IMR-90 (cell line): ENCODE measurements around the gene MECP2. TPM values are rescaled to one million over a fixed set of nuclear protein-coding genes. Genes with fewer than 3 reads are reported as not detected.

Experiments used
- ATAC-seq: fragments of 200-7000 bp; cut with Tn5 transposase; 2 replicates; pipeline ENCODE4 v1.9.1; 2020; ENCODE audit warnings: low read depth, mild to moderate bottlenecking, moderate library complexity
- BruUV-seq: library from RNA; stranded (reverse); fragments of 400-500 nt; replicated peaks from 2 replicates; lab custom pipeline; 2021; lab: Mats Ljungman, UMichigan
- CTCF ChIA-PET: fragments of 300-600 bp; formaldehyde crosslinking; extraction: SDS; loops from one replicate; lab custom pipeline; 2021; ENCODE audit warnings: antibody characterized with exemption; lab: Yijun Ruan, JAX
- POLR2A ChIA-PET: fragments of 300-600 bp; sonication (Branson Sonifier 250); formaldehyde crosslinking; loops from one replicate; lab custom pipeline; 2022; ENCODE audit warnings: antibody characterized with exemption; ENCODE audit not compliant: unreplicated experiment; lab: Charles Lee
- DNase-seq: peaks from one replicate; pipeline ENCODE4 v3.0.0; 2013
- H2AFZ ChIP-seq: replicated peaks from 2 replicates; pipeline ENCODE3; 2013; ENCODE audit warnings: low read length, mild to moderate bottlenecking; ENCODE audit not compliant: poor library complexity
- H2AK5ac ChIP-seq: 2 replicates; pipeline ENCODE4 v1.6.1; 2013; ENCODE audit warnings: low read depth, low read length, inconsistent platforms
- H2AK9ac ChIP-seq: replicated peaks from 2 replicates; pipeline ENCODE3; 2013; ENCODE audit warnings: mild to moderate bottlenecking, low read depth, low read length, moderate library complexity; ENCODE audit not compliant: poor library complexity
- H2BK120ac ChIP-seq: 2 replicates; pipeline ENCODE4 v1.6.1; 2013; ENCODE audit warnings: low read depth, low read length, inconsistent platforms
- H2BK15ac ChIP-seq: 3 replicates; pipeline ENCODE4 v1.6.1; 2013; ENCODE audit warnings: low read depth, low read length, inconsistent platforms
- H2BK20ac ChIP-seq: 2 replicates; pipeline ENCODE4 v1.6.1; 2013; ENCODE audit warnings: low read depth, mild to moderate bottlenecking, inconsistent platforms, low read length, moderate library complexity
- H2BK5ac ChIP-seq: 2 replicates; pipeline ENCODE4 v1.6.1; 2013; ENCODE audit warnings: mild to moderate bottlenecking, low read depth, low read length, inconsistent platforms; ENCODE audit not compliant: poor library complexity, severe bottlenecking
- H3K14ac ChIP-seq: replicated peaks from 2 replicates; pipeline ENCODE4 v1.6.1; 2013; ENCODE audit warnings: low read depth, low read length, inconsistent platforms
- H3K18ac ChIP-seq: 2 replicates; pipeline ENCODE4 v1.6.1; 2013; ENCODE audit warnings: low read depth, low read length, control low read depth
- H3K23ac ChIP-seq: 2 replicates; pipeline ENCODE4 v1.6.1; 2013; ENCODE audit warnings: low read depth, low read length, inconsistent platforms
- H3K27ac ChIP-seq: 2 replicates; pipeline ENCODE4 v1.5.1; 2013; ENCODE audit warnings: mild to moderate bottlenecking, control low read depth, low read length; ENCODE audit not compliant: insufficient read depth
- H3K27me3 ChIP-seq: 2 replicates; pipeline ENCODE4 v1.6.1; 2013; ENCODE audit warnings: low read length; ENCODE audit not compliant: control insufficient read depth, insufficient read depth
- H3K36me3 ChIP-seq: 2 replicates; pipeline ENCODE4 v1.6.1; 2013; ENCODE audit warnings: low read length, mixed read lengths; ENCODE audit not compliant: control insufficient read depth, insufficient read depth
- H3K4ac ChIP-seq: 2 replicates; pipeline ENCODE4 v1.6.1; 2013; ENCODE audit warnings: low read depth, low read length, inconsistent platforms
- H3K4me1 ChIP-seq: 2 replicates; pipeline ENCODE4 v1.6.1; 2013; ENCODE audit warnings: low read length, mixed read lengths; ENCODE audit not compliant: control insufficient read depth, insufficient read depth
- H3K4me2 ChIP-seq: 2 replicates; pipeline ENCODE4 v1.6.1; 2013; ENCODE audit warnings: low read depth, mild to moderate bottlenecking, control low read depth, low read length, moderate library complexity
- H3K4me3 ChIP-seq: 2 replicates; pipeline ENCODE4 v1.5.1; 2013; ENCODE audit warnings: low read depth, mild to moderate bottlenecking, control low read depth, low read length, moderate library complexity; ENCODE audit not compliant: insufficient read depth
- H3K56ac ChIP-seq: 2 replicates; pipeline ENCODE4 v1.6.1; 2013; ENCODE audit warnings: low read length, inconsistent platforms; ENCODE audit not compliant: insufficient read depth; ENCODE audit errors: extremely low read depth
- H3K79me1 ChIP-seq, 2 experiments: 2 replicates each; pipeline ENCODE4 v1.6.1; 2013; ENCODE audit warnings: low read length in 2 of 2, inconsistent platforms in 1 of 2, low read depth in 1 of 2
- H3K9ac ChIP-seq: 2 replicates; pipeline ENCODE4 v1.6.1; 2013; ENCODE audit warnings: low read depth, low read length, control low read depth
- H3K9me1 ChIP-seq: 2 replicates; pipeline ENCODE4 v1.6.1; 2013; ENCODE audit warnings: low read length, inconsistent platforms; ENCODE audit not compliant: insufficient read depth
- H3K9me3 ChIP-seq: 2 replicates; pipeline ENCODE4 v1.6.1; 2013; ENCODE audit warnings: low read length; ENCODE audit not compliant: control insufficient read depth, insufficient read depth
- H4K20me1 ChIP-seq: 2 replicates; pipeline ENCODE4 v1.6.1; 2013; ENCODE audit warnings: low read length, inconsistent platforms; ENCODE audit not compliant: insufficient read depth
- H4K5ac ChIP-seq: 2 replicates; pipeline ENCODE4 v1.6.1; 2013; ENCODE audit warnings: mild to moderate bottlenecking, low read depth, low read length, control low read depth
- H4K8ac ChIP-seq, 2 experiments: 2 replicates each; pipeline ENCODE4 v1.6.1; 2013; ENCODE audit warnings: low read depth in 2 of 2, low read length in 2 of 2, control low read depth in 1 of 2, inconsistent platforms in 1 of 2
- H4K91ac ChIP-seq: 2 replicates; pipeline ENCODE4 v1.6.1; 2013; ENCODE audit warnings: low read depth, low read length, inconsistent platforms; ENCODE audit not compliant: insufficient read depth
- BHLHE40 ChIP-seq: fragments of 150-350 bp; IDR thresholded peaks from 2 replicates; pipeline ENCODE4 v1.6.1; 2016; ENCODE audit warnings: mild to moderate bottlenecking, low read depth, low read length
- CEBPB ChIP-seq: IDR thresholded peaks from 2 replicates; pipeline ENCODE4 v1.6.1; 2012; ENCODE audit warnings: low read depth, low read length, improper control_type of control experiment
- CHD1 ChIP-seq: IDR thresholded peaks from 2 replicates; pipeline ENCODE4 v1.6.1; 2012; ENCODE audit warnings: low read depth, low read length, improper control_type of control experiment
- ELK1 ChIP-seq: fragments of 150-350 bp; IDR thresholded peaks from 2 replicates; pipeline ENCODE4 v1.6.1; 2016; ENCODE audit warnings: low read depth, mild to moderate bottlenecking, low read length, moderate library complexity, borderline replicate concordance
- FOS ChIP-seq: fragments of 150-350 bp; IDR thresholded peaks from 2 replicates; pipeline ENCODE4 v1.6.1; 2016; ENCODE audit warnings: low read depth, low read length
- MAFK ChIP-seq: IDR thresholded peaks from 2 replicates; pipeline ENCODE4 v1.6.1; 2012; ENCODE audit warnings: low read depth, low read length, improper control_type of control experiment
- MAZ ChIP-seq: IDR thresholded peaks from 2 replicates; pipeline ENCODE4 v1.6.1; 2012; ENCODE audit warnings: low read depth, mild to moderate bottlenecking, low read length, improper control_type of control experiment, moderate library complexity, borderline replicate concordance
- MXI1 ChIP-seq: IDR thresholded peaks from 2 replicates; pipeline ENCODE4 v1.6.1; 2012; ENCODE audit warnings: low read depth, mild to moderate bottlenecking, low read length, moderate library complexity, borderline replicate concordance
- NFE2L2 ChIP-seq: fragments of 150-350 bp; IDR thresholded peaks from 2 replicates; pipeline ENCODE4 v1.6.1; 2016; ENCODE audit warnings: low read depth, mild to moderate bottlenecking, low read length
- POLR2A ChIP-seq: IDR thresholded peaks from 2 replicates; pipeline ENCODE4 v1.6.1; 2012; ENCODE audit warnings: mild to moderate bottlenecking, low read depth, low read length
- RAD21 ChIP-seq: IDR thresholded peaks from 2 replicates; pipeline ENCODE4 v1.6.1; 2012; ENCODE audit warnings: low read length, improper control_type of control experiment
- RCOR1 ChIP-seq: IDR thresholded peaks from 2 replicates; pipeline ENCODE4 v1.6.1; 2012; ENCODE audit warnings: mild to moderate bottlenecking, low read length, improper control_type of control experiment; ENCODE audit not compliant: insufficient replicate concordance
- RFX5 ChIP-seq: IDR thresholded peaks from 2 replicates; pipeline ENCODE4 v1.8.0; 2012; ENCODE audit warnings: low read depth, mild to moderate bottlenecking, low read length, moderate library complexity
- SMC3 ChIP-seq: fragments of 150-350 bp; IDR thresholded peaks from 2 replicates; pipeline ENCODE4 v1.6.1; 2016; ENCODE audit warnings: low read depth, mild to moderate bottlenecking, antibody characterized with exemption, low read length, moderate library complexity
- USF2 ChIP-seq: fragments of 150-350 bp; IDR thresholded peaks from 2 replicates; pipeline ENCODE4 v1.6.1; 2017; ENCODE audit warnings: mild to moderate bottlenecking, antibody characterized with exemption, low read length, low read depth
- WGBS, 2 experiments: methylation state at CpG; one replicate each; pipeline versions ENCODE4 v1.1.5 to v1.1.7; 2013; ENCODE audit warnings: missing lambda C conversion rate in 2 of 2; ENCODE audit not compliant: insufficient read length in 1 of 2; ENCODE audit errors: extremely low coverage in 2 of 2; 5-methylcytosine and 5-hydroxymethylcytosine counted together
- dilution Hi-C: fragments of 300-500 bp; cut with HindIII; formaldehyde crosslinking; loops from one replicate; pipeline ENCODE4 v1.14.3; 2018; ENCODE audit warnings: low sequenced_read_pairs; ENCODE audit not compliant: unreplicated experiment
- in situ Hi-C: fragments of 300-500 bp; cut with MboI; formaldehyde crosslinking; loops from 3 replicates; pipeline ENCODE4 v1.14.3; 2019; ENCODE audit warnings: low sequenced_read_pairs, inconsistent platforms, mixed read lengths
- intact Hi-C: fragments of 100-400 bp; cut with micrococcal nuclease; formaldehyde crosslinking; loops from 2 replicates; pipeline ENCODE4 v1.10.0; 2022
- polyA plus RNA-seq, 3 experiments: library from polyadenylated mRNA; depleted of rRNA; stranded (reverse); fragments of >200 nt; gene quantifications; 2 replicates each; pipeline ENCODE4 v1.2.3, GENCODE V29; 2012; ENCODE audit warnings: low replicate concordance in 1 of 3
- total RNA-seq: library from RNA; depleted of rRNA; stranded (reverse); fragments of >200 nt; gene quantifications from 2 replicates; pipeline ENCODE4 v1.2.3, GENCODE V29; 2012
- TF ChIP-seq, protein P1 (sequence below): conservative IDR thresholded peaks from 2 replicates; pipeline ENCODE4 v1.5.1; 2012; ENCODE audit warnings: mild to moderate bottlenecking, low read depth, low read length, improper control_type of control experiment

The MECP2 gene
- total and polyA plus RNA-seq, 2 of the 4 experiments (the other 2 are of a cell fraction) = 8.4 to 10.1 TPM

DNA sequence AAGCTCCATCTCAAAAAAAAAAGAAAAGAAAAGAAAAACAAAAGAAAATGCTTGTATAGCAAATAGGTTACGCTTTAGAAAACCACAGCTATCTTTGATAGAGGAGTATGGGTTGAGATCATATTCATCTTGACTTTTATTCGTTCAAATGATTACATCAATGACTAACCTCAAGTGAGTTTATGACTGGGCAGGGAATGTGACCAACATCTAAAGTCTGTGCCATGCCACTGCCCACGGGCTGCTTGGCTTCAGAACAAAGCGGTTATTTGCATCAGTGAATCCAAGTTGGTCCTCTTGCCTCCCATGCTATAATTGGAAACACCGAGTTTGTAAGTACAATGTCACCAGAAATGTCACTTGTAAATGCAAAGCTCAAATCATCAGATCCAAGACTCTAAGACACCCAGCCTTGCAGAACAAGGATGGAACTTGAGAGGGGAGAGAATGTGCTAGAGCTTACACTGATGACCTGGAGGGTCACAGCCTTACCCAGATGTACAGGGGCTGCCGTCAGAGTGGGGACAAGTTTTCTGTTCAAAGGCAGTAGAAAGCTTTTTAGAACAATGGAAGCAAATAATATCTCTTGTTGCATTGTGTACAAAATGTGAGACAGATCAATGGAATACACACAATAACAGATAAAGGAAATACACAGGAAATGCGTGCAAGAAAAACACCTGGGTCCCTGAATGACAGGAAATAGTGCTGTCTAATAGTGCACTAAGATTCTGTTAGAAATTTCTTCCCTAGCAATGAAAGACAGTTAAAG, 38.1 kb upstream of the MECP2 start:
- no peak overlapping the region for H2AFZ ChIP-seq
- 0 out of 2 replicates have a peak, but pooled peaks cover 4% of the 10 kb centered on the region for H3K9me3 ChIP-seq
- BruUV-seq = no TSS peak
- in situ Hi-C loops = no loop called here
- H4K20me1 ChIP-seq = no peaks in the 10 kb centered on the region
- H4K5ac ChIP-seq = no peak overlapping the region
- no peak overlapping the region for H3K14ac ChIP-seq
- no peak overlapping the region for H3K27ac ChIP-seq
- TF ChIP-seq USF2 = no peak
- TF ChIP-seq RCOR1 = no peak
- no peak for TF ChIP-seq MXI1
- no peak for TF ChIP-seq ELK1
- no peak for TF ChIP-seq SMC3
- no peak for TF ChIP-seq NFE2L2
- no peak for TF ChIP-seq CEBPB
- TF ChIP-seq FOS = no peak
- no peak for TF ChIP-seq RAD21
- no peak for TF ChIP-seq CHD1
- no peak for TF ChIP-seq POLR2A
- TF ChIP-seq MAZ = no peak
- TF ChIP-seq MAFK = no peak
- TF ChIP-seq, protein P1, sequence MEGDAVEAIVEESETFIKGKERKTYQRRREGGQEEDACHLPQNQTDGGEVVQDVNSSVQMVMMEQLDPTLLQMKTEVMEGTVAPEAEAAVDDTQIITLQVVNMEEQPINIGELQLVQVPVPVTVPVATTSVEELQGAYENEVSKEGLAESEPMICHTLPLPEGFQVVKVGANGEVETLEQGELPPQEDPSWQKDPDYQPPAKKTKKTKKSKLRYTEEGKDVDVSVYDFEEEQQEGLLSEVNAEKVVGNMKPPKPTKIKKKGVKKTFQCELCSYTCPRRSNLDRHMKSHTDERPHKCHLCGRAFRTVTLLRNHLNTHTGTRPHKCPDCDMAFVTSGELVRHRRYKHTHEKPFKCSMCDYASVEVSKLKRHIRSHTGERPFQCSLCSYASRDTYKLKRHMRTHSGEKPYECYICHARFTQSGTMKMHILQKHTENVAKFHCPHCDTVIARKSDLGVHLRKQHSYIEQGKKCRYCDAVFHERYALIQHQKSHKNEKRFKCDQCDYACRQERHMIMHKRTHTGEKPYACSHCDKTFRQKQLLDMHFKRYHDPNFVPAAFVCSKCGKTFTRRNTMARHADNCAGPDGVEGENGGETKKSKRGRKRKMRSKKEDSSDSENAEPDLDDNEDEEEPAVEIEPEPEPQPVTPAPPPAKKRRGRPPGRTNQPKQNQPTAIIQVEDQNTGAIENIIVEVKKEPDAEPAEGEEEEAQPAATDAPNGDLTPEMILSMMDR = no peak
- TF ChIP-seq RFX5 = no peak
- TF ChIP-seq BHLHE40 = no peak
- H2BK120ac ChIP-seq = no peak overlapping the region
- H3K27me3 ChIP-seq = peaks cover 13% of the 10 kb centered on the region
- ChIA-PET POLR2A (no interaction called here), CTCF (no interaction called here)
- no peak overlapping the region for H2BK15ac ChIP-seq
- H3K56ac ChIP-seq = no peak overlapping the region
- no peak overlapping the region for H3K4me3 ChIP-seq
- no peak for DNase-seq
- H3K4me2 ChIP-seq = no peak overlapping the region
- H2BK5ac ChIP-seq = no peak overlapping the region
- no peaks in the 10 kb centered on the region for H3K36me3 ChIP-seq
- no peak overlapping the region for H3K23ac ChIP-seq
- no peak overlapping the region for H2AK5ac ChIP-seq
- intact Hi-C loops = no loop called here
- 58% methylated on average over 2 of the region's 7 CpGs; no CpG with 5 or more reads in 1 of the 2 experiments for WGBS, 2 experiments
- H2BK20ac ChIP-seq = no peak overlapping the region
- H3K18ac ChIP-seq = no peak overlapping the region
- H2AK9ac ChIP-seq = no peak overlapping the region
- dilution Hi-C loops = no loop called here
- H3K9ac ChIP-seq = no peak overlapping the region
- no peaks in the 10 kb centered on the region for H3K79me1 ChIP-seq
- no peaks in the 10 kb centered on the region for H3K4me1 ChIP-seq
- no peak overlapping the region for H3K4ac ChIP-seq
- no peak for ATAC-seq
- no peak overlapping the region for H4K8ac ChIP-seq
- H4K91ac ChIP-seq = no peak overlapping the region
- no peaks in the 10 kb centered on the region for H3K9me1 ChIP-seq
